GM10847 (cell line): ENCODE data around the gene C16orf95.

Source experiments
- POLR2A ChIP-seq: IDR thresholded peaks from 2 replicates; pipeline ENCODE4 v1.6.1; 2011; ENCODE audit not compliant: insufficient read length; ENCODE audit errors: extremely low read depth

Gene C16orf95

GRCh38 chr16:87297407-87297806 is 19.8 kb downstream of the C16orf95 start:
- no peak for TF ChIP-seq POLR2A

GRCh38 chr16:87295661-87296531 is 21.3 kb downstream of the C16orf95 start:
- TF ChIP-seq POLR2A, result no peak

- TF ChIP-seq POLR2A, result no peak
These were observed 21.9 kb downstream of the C16orf95 start for GRCh38 chr16:87295259-87295658.

GRCh38 chr16:87293990-87294389 is 23.2 kb downstream of the C16orf95 start:
- TF ChIP-seq POLR2A, result no peak

- TF ChIP-seq POLR2A, result no peak
These were observed 25.2 kb downstream of the C16orf95 start for GRCh38 chr16:87291944-87292343.

GRCh38 chr16:87288753-87289362 is 28.3 kb downstream of the C16orf95 start:
- no peak for TF ChIP-seq POLR2A

GRCh38 chr16:87286839-87287626 is 30.2 kb downstream of the C16orf95 start:
- TF ChIP-seq POLR2A, result no peak

GRCh38 chr16:87284183-87284582 is 33.0 kb downstream of the C16orf95 start:
- no peak for TF ChIP-seq POLR2A

- TF ChIP-seq POLR2A, result no peak
These were observed 38.0 kb downstream of the C16orf95 start for GRCh38 chr16:87279094-87279658.

- no peak for TF ChIP-seq POLR2A
These were observed 38.8 kb downstream of the C16orf95 start for GRCh38 chr16:87278191-87279093.

GRCh38 chr16:87276924-87277323 is 40.3 kb downstream of the C16orf95 start:
- no peak for TF ChIP-seq POLR2A

- TF ChIP-seq POLR2A, result no peak
These were observed 41.0 kb downstream of the C16orf95 start for GRCh38 chr16:87276091-87276701.

GRCh38 chr16:87274794-87275193 is 42.4 kb downstream of the C16orf95 start:
- TF ChIP-seq POLR2A, result no peak

GRCh38 chr16:87273471-87274030 is 43.6 kb downstream of the C16orf95 start:
- no peak for TF ChIP-seq POLR2A
